GM18511 (cell line): Measurements from ENCODE around the gene SDE2.
"Not testable (repeated sequence)": the region's sequence is repeated elsewhere in the genome, so short reads cannot be mapped to it uniquely, and the experiment has no call there.

Experiments
- ATAC-seq: cut with Tn5 transposase; IDR thresholded peaks from one replicate; pipeline ENCODE4 v1.9.1; 2021; ENCODE audit warnings: mild to moderate bottlenecking, moderate library complexity; ENCODE audit not compliant: unreplicated experiment

SDE2 gene

DNA sequence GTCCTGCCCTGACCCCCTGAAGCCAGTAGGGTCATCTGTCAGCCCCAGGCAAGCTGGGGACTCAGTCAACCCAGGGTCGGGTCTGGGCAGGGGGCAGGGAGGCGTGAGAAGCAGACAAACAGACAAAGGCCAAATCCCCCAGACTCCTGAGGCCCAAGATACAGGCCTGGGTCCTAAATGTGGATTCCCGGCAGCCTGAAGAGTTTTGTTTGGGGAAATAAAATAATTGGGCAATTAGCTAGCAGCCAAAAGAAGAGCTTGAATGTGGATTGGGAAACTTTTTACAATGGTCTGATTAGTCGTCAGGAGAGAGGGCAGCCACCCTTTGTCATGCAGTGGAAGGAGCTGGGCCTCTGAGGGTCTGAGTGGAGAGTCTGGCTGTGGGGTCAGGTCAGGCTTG lies 53.6 kb downstream of the SDE2 start:
- ATAC-seq, result no peak

DNA sequence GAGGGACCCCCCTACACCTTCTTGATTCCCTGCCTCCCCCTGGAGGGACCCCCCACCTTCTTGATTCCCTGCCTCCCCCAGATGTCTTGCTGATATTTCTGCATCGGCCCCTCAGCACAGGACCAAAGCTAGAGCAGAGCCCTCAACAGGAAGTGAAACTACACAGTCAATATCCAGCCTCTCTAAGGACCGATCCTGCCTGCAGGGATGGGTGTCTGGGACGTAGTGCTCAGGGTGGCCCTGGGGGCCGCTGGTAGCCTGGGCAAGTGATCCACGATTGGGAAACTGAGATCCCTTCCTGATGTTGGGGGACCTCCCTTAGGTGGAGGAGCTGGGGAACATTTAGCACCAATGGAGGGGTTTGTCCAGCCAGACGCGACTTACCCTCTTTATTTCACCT lies 54.2 kb downstream of the SDE2 start:
- ATAC-seq, result peak; percentile 78

DNA sequence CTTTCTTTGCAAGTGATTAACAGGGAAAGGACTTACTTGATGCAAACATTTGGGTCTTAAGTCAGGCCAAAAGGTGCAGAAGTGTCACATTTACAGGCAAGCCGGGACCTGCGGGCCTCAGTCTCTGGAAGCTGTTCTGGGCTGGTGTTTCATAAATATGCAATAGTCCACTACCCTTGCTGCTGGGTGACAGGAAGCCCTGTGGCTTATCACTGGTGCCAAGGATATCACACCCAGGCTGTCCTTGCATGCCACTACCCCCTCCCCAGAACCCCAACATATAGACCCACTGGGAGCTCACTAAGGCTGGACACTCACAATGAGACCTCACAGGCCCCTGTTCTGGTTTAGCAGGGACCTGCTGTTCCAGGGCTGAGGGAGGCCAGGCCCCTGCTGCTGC lies 54.8 kb downstream of the SDE2 start:
- no peak for ATAC-seq

DNA sequence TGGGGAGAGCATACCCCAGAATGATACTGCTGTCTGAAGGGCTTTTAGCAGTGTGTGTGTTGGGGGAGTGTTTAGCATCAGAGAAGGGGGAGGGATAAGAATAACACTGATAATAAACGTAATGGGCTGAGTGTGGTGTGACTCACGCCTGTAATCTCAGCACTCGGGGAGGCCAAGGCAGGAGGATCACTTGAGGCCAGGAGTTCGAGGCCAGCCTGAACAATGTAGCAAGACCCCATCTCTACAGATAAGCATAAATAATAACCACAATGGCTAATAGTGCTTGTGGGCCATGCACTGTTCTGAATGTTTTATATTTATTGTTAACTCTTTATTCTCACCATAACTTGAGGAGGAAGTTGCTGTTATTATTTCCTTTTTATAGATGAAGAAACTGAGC lies 55.6 kb downstream of the SDE2 start:
- ATAC-seq, result no peak

DNA sequence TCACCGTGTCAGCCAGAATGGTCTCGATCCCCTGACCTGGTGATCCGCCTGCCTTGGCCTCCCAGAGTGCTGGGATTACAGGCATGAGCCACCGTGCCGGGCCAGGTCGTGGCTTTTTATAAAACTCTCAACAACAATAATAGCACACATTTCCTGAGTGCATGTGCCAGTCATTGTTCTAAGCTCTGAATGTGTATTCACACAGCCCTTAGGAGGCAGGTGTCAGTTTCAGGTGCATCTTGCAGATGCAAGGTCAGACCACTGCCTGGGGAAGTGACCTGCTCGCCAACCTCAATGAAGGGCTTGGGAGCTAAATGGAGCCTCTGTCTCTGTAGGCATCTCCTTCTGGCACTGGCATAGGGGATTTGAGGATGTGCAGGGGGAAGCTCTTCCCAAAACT lies 56.6 kb downstream of the SDE2 start:
- ATAC-seq, result peak; percentile 86

DNA sequence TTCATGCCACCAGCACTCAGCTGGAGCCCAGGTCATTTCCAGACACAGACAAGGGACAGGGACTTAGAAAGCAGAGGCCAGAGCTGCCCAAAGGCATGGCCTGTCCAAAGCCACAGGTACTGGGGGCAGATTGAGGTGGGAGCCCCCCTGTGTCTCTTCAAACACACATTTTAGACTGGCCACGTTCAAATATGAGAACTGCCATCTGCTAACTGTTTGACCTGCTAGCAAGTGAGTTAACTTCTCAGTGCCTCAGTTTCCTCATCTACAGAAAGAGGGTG lies 57.3 kb downstream of the SDE2 start:
- no peak for ATAC-seq

DNA sequence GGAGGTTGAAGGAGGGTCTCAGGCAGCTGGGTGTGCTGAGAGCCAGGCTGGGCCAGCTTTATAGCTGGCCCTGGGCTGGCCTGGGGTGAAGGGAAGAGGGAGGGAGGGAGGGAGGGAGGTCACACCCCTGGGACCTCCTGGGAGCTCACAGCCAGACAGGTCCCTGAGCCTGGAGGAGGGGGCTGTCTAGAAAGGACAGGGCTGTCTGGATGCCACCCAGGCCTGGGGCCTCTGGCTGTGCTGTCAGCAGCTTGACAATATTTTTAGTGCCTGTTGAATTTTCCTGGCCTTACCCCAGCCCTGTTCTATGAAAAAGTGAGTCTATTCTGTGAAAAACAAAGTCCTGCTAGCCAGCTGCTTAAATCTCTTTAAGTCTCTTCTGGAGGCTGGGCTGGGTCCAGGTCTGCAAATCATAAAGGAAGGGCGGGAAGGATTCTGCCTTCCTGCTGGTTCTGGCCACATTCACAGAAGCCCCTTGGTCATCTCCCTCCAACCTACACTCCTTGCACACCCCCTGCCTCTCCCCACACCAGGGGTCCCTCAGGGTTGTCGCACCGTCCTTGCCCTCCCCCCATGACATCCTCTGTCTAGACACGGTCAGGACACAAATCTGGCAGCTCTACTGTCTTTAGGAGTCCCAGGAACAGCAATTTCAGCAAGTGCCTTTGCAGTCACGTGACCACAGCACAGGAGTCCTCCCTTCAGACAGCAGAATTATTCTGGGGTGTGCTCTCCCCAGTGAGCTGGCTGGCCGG lies 57.8 kb downstream of the SDE2 start, which contains the start of gene LEFTY2:
LEFTY2 (minus strand) TSS at position 34 of the 755 bp plus-strand sequence. CDS start 80 bp downstream, outside the sequence.
- ATAC-seq, result no peak

DNA sequence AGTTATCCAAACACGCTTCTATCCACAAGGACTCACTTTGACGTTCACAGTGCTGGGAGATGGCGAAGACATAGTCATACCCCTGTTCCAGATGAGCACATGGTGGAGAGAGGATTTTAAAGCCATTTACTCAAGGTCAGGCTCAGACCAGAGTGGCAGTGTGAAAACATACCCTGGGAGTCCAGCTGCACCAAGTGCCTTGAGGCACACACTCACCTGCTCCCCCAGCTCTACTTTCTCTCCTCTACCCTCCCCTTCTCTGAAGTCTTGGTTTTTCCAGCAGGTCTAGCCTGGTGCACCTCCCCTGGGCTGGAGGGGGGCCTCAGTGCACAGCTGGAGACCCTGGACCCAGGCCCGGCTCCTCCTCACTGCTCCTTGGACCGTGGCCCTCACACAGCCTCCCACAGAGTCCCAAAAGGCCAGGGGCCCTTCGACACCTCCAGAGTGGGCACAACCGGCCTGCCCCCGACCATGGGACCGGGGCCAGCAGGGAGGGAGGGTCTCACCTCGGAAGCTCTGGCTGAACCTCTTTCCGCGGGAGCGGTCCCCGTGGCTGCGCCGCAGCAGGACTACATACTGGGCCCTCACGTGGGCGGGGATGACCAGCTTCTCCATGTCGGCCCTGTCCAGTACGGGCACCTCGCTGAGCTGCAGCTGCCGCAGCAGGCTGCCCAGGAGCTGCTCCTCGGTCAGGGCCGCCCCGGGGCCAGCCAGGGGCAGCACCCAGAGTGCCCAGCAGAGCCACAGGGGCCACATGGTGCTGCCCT lies 58.6 kb downstream of the SDE2 start:
- no peak for ATAC-seq

DNA sequence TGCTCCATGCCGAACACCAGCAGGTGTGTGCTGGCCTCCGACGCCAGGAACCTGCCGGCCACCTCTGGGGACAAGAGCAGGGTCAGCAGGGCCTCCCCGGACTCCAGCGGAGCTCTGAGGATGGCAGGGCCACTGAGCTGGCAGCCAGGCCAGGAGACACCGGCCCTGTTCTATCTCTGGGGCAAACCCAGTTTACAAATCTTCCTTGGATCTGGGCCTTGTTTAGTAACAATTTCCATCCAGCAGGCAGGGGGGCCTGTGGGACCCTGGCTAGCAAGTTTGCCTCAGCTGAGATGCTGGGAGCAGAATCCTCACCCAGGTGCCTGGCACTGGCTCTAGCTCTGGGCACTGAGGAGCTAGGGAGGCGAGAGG lies 59.2 kb downstream of the SDE2 start:
- ATAC-seq, result not testable (repeated sequence)

DNA sequence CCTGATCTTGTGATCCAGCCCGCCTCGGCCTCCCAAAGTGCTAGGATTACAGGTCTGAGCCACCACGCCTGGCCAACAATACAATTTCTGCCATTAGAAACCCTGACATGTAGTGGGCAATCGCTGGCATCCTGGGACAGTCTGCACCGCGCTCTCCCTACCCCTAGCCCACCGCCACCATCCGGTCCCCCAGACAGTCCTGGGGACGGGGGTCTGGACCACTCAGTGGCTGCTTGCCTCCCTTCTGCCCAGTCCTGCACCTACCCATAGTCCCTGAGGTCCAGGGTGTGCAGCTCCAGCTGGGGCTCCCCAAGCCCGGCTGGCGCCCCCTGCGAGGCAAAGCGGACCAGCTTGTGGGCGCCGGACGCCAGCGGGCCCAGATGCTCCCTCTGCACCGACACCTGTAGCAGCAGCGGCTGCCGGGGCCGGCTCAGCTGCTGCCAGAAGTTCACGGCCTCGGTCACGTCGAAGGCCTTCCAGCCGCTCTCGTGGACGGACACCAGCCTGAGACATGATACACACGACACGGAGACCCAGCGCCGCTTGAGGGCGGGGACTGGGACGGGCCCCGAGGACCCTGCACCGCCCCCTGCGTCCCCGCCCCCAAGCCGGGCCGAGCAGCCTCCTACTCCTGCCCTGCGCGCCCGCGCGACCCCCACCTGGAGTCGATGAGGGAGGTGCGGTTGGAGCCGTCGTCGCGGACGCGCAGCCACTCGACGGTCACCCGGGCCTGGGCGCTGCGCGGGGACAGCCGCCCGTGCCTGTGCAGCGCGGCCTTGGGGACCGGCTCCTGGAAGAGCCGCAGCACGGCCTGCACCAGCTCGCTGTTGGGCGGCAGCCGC lies 59.8 kb downstream of the SDE2 start:
- ATAC-seq, result not testable (repeated sequence)

DNA sequence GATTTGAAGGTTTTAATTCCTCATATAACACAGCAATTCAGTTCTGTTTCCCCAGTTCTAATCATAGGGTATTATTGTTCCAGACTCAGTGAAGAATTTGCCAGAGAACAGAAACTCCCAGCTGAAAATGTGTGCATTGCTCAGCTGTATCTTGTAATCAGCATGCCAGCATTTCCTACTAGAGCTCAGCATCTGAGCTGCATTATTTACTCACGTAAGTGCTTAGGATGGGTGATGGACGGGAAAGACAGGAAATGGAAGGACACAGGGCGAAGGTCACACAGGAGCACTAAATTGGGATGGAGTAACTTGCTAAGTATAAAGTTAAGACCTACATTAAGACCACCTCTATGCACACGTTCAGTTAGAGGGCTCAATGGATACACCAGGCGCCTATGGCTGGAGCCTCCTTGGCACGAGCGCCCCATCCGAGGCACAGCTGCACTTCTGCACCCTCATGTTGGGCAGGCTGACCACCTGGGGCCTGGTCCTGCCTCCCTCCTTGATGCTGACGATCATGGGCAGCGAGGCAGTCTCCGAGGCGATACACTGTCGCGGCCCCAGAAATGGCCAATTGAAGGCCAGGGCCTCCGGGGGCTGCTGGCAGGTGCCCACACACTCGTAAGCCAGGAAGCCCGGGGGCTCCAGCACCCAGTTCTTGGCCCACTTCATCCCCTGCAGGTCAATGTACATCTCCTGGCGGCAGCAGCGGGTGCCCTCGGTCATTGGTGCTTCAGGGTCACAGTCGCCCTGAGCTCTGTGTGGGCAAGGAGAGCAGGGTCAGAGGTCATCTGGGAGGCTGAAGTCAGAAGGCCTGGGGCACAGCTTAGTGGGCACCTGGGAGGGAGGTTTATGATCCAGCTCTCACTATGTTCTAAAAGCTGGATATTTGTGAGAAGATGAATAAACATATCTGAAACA lies 61.8 kb downstream of the SDE2 start:
- ATAC-seq, result no peak

DNA sequence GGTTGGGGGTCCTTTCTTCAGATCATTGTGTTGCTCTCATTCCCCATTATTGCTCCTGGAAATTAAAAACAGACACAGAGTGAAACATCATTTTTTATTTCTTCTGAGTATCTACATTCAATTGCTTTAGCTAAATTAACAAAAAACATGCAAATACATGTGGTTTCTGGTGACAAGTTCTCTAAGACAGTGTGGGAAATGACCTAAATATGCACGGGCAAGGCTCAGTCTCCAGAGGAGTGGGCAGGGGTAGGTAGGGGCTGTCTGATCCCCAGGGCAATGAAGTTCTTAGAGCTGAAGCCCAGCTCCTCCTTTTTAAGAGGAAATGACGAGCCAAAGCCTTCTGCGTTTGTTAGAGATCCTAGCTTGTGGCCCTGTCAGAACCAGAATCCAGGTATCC lies 62.6 kb downstream of the SDE2 start:
- ATAC-seq, result no peak

DNA sequence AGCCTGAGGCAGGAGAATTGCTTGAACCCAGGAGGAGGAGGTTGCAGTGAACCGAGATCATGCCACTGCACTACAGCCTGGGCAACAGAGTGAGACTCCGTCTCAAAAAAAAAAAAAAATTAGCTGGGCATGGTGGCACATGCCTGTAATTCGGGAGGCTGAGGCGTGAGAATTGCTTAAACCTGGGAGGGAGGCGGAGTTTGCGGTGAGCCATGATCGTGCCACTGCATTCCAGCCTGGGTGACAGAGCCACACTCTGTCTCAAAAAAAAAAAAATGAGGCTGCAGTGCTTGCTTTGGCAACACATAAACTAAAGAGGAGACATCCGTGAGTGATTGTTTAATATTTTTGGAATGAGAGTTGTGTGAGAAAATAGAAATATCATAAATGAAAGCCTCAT lies 63.1 kb downstream of the SDE2 start:
- ATAC-seq, result not testable (repeated sequence)

DNA sequence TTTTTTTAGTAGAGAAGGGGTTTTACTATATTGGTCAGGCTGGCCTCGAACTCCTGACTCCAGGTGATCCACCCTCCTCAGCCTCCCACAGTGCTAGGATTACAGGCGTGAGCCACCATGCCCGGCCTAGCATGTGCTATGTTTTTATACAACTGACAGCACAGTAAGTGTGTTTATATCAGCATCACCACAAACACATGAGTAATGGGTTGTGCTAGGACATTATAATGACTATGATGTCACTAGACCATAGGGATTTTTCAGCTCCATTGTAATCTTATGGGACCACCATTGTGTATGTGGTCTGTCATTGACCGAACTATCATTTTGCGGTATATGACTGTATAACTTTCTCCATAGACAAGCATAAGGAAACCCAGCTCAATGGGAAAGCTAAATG lies 64.4 kb downstream of the SDE2 start:
- no peak for ATAC-seq

DNA sequence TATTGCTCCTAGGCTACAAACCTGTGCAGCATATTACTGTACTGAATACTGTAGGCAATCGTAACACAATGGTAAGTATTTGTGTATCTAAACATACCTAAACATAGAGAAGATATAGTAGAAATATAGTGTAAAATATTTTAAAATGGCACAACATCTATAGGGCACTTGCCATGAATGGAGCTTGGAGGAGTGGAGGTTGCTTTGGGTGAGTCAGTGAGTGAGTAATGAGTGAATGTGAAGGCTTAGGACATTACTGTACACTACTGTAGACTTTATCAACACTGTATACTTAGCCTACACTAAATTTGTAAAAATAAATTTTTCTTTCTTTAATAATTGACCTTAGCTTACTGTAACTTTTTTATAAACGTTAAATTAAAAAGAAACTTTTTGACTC lies 66.1 kb downstream of the SDE2 start:
- ATAC-seq, result no peak
